Fibroblast of lung (primary cell): ENCODE measurements around the gene PACSIN1.

Experiments used
- CTCF ChIP-seq, 2 donors: IDR thresholded peaks in 1 of 2; conservative IDR thresholded peaks in 1 of 2; 1 replicate in 1 of 2; 2 replicates in 1 of 2; pipeline ENCODE4 v1.5.1; 2011 to 2012; ENCODE audit warnings: low read length in 2 of 2, control low read depth in 1 of 2, inconsistent platforms in 1 of 2, low read depth in 1 of 2, mild to moderate bottlenecking in 1 of 2
- EZH2 ChIP-seq: IDR thresholded peaks from 2 replicates; pipeline ENCODE4 v1.5.1; 2012; ENCODE audit warnings: low read length, control low read depth, mild to moderate bottlenecking; ENCODE audit errors: missing control alignments

DNA sequence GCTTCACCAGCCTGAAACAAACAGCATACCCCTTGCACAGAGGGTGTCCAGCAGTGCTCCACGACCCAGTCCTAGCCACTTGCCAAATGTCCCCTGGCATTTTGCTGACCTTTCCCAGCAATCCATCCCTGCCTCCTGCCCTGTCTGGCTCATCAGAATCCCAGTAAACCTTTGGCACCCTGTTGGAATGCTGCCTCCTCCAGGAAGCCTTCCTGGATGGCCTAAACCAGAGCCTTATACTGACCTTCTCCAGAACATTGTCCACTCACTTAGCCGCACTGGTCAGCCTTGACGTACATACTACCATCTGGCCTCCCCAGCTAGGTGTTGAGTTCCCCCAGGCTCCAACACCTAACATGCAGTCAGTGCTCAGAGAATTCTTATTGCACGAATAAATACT is 2.0 kb upstream of the PACSIN1 start:
- TF ChIP-seq CTCF (conservative IDR thresholded peaks at IDR 0.05 in 1 of 2, IDR thresholded peaks at IDR 0.05 in 1 of 2; ENCODE audit: low read depth in 1 of 2, low read length in 2 of 2) (no peak), EZH2 (no peak)
